A673 (cell line): Measurements from ENCODE around the gene MAPKAP1.

Source experiments
- EZH2 ChIP-seq: fragments of 200-600 bp; sonication (generic); IDR thresholded peaks from 2 replicates; pipeline ENCODE4 v1.6.1; 2017; ENCODE audit warnings: borderline replicate concordance, low read depth, mild to moderate bottlenecking, mixed read lengths, antibody characterized with exemption, low read length; ENCODE audit not compliant: poor library complexity, severe bottlenecking
- TF ChIP-seq, protein P1 (sequence below): fragments of 300-800, 200-600 bp; sonication (generic); conservative IDR thresholded peaks from 2 replicates; pipeline ENCODE4 v1.5.1; 2017; ENCODE audit warnings: low read depth, mild to moderate bottlenecking, antibody characterized with exemption, low read length, moderate library complexity, mixed read lengths

DNA sequence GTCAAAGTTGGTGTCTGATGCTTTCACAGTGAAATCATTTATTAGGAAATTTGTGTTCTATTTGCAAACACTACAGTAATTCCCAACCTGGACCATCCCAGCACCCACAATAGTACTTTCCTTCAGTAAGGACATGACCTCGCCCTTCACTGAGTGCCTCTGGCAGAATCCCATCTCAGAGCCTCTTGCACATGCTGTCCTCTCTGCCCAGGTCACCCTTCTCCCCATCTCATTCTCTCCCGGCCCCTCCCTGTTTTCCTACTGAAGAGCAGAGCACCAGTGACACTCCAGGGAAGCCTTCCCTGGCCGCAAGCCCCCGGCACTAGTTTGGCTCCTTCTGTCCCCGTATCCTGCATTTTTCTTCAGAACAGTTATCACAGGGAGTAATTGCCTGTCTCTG lies 220.4 kb downstream of the MAPKAP1 start:
- TF ChIP-seq, protein P1, sequence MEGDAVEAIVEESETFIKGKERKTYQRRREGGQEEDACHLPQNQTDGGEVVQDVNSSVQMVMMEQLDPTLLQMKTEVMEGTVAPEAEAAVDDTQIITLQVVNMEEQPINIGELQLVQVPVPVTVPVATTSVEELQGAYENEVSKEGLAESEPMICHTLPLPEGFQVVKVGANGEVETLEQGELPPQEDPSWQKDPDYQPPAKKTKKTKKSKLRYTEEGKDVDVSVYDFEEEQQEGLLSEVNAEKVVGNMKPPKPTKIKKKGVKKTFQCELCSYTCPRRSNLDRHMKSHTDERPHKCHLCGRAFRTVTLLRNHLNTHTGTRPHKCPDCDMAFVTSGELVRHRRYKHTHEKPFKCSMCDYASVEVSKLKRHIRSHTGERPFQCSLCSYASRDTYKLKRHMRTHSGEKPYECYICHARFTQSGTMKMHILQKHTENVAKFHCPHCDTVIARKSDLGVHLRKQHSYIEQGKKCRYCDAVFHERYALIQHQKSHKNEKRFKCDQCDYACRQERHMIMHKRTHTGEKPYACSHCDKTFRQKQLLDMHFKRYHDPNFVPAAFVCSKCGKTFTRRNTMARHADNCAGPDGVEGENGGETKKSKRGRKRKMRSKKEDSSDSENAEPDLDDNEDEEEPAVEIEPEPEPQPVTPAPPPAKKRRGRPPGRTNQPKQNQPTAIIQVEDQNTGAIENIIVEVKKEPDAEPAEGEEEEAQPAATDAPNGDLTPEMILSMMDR = no peak
- TF ChIP-seq EZH2 = no peak
